ENCODE measurements around the gene C22orf23. TPM values are rescaled to one million over a fixed set of nuclear protein-coding genes. Genes with fewer than 3 reads are reported as not detected.

The C22orf23 gene
- total and polyA plus RNA-seq, 2 donors (not counting 1 experiment from before 2014, with no cell fraction given) = not detected

- Histone ChIP-seq H3K9me3 (ENCODE audit: control extremely low read depth in 1 of 3, control insufficient read depth in 2 of 3, insufficient read depth in 1 of 3, low read length in 2 of 3) (no peaks in the 10 kb centered on the region), H3K9ac (ENCODE audit: low read length) (no peak overlapping the region), H3K4me1 (ENCODE audit: control insufficient read depth in 2 of 2, insufficient read depth in 2 of 2, low read length in 2 of 2) (peaks cover 0 to 3% of the 10 kb centered on the region in 2 donors), H3K4me2 (replicated peaks; ENCODE audit: low read depth, low read length, poor library complexity, severe bottlenecking) (no peak overlapping the region), H3K27ac (ENCODE audit: low read length in 2 of 2) (no peak overlapping the region), H3K36me3 (replicated peaks in 1 of 2; ENCODE audit: control extremely low read depth in 1 of 2, control insufficient read depth in 1 of 2, extremely low read depth in 1 of 2, insufficient read depth in 2 of 2, low read length in 1 of 2) (peaks cover 0 to 47% of the 10 kb centered on the region in 2 experiments), H3K27me3 (replicated peaks in 1 of 4; ENCODE audit: control extremely low read depth in 1 of 4, control insufficient read depth in 3 of 4, insufficient read depth in 4 of 4, low read length in 3 of 4) (no peaks in the 10 kb centered on the region), H3K4me3 (ENCODE audit: control extremely low read depth in 1 of 5, extremely low read depth in 1 of 5, insufficient read depth in 1 of 5, low read depth in 2 of 5, low read length in 4 of 5) (no peak overlapping the region), H2AFZ (ENCODE audit: insufficient read depth, low read depth, low read length, poor library complexity, severe bottlenecking) (no peak overlapping the region), H4K20me1 (ENCODE audit: control insufficient read depth, insufficient read depth, low read length, poor library complexity, severe bottlenecking) (no peaks in the 10 kb centered on the region), H3K79me2 (ENCODE audit: control insufficient read depth, insufficient read depth, low read length) (peaks cover 7% of the 10 kb centered on the region)
- no peak for TF ChIP-seq EZH2 (IDR thresholded peaks at IDR 0.05; ENCODE audit: borderline replicate concordance, insufficient read depth, low read depth, low read length, poor library complexity, severe bottlenecking)
- TF ChIP-seq, protein P1, sequence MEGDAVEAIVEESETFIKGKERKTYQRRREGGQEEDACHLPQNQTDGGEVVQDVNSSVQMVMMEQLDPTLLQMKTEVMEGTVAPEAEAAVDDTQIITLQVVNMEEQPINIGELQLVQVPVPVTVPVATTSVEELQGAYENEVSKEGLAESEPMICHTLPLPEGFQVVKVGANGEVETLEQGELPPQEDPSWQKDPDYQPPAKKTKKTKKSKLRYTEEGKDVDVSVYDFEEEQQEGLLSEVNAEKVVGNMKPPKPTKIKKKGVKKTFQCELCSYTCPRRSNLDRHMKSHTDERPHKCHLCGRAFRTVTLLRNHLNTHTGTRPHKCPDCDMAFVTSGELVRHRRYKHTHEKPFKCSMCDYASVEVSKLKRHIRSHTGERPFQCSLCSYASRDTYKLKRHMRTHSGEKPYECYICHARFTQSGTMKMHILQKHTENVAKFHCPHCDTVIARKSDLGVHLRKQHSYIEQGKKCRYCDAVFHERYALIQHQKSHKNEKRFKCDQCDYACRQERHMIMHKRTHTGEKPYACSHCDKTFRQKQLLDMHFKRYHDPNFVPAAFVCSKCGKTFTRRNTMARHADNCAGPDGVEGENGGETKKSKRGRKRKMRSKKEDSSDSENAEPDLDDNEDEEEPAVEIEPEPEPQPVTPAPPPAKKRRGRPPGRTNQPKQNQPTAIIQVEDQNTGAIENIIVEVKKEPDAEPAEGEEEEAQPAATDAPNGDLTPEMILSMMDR (IDR thresholded peaks at IDR 0.05) = no peak
- Mint-ChIP-seq H3K4me3 (no peak overlapping the region), H3K9me3 (ENCODE audit: insufficient read depth) (no peaks in the 10 kb centered on the region), H3K4me1 (peaks cover 6% of the 10 kb centered on the region), H3K27me3 (no peaks in the 10 kb centered on the region), H3K27ac (no peak overlapping the region)
- POLR2A ChIA-PET = no interaction called here
- ATAC-seq (ENCODE audit: low read depth) = no peak
- intact Hi-C loops (cut with micrococcal nuclease) = no loop called here
- no peak for DNase-seq
- CTCF ChIA-PET = interaction anchor here (1.2 kb wide), 1 partner anchor 39 kb away, joined by 3 read pairs; no protein-coding TSS in a partner anchor
- 98% methylated on average over 7 of the region's 7 CpGs for WGBS (ENCODE audit: insufficient coverage)
Measured at GRCh38 chr22:37926358-37926757, 27.0 kb downstream of the C22orf23 start.

GRCh38 chr22:37925767-37926166, 27.6 kb downstream of the C22orf23 start:
- ATAC-seq (ENCODE audit: low read depth) = no peak
- intact Hi-C loops (cut with micrococcal nuclease) = no loop called here
- Mint-ChIP-seq H3K27ac (no peak overlapping the region), H3K4me3 (no peak overlapping the region), H3K27me3 (no peaks in the 10 kb centered on the region), H3K9me3 (ENCODE audit: insufficient read depth) (no peaks in the 10 kb centered on the region), H3K4me1 (peaks cover 4% of the 10 kb centered on the region)
- Histone ChIP-seq H2AFZ (ENCODE audit: insufficient read depth, low read depth, low read length, poor library complexity, severe bottlenecking) (no peak overlapping the region), H3K27ac (ENCODE audit: low read length in 2 of 2) (no peak overlapping the region), H3K27me3 (replicated peaks in 1 of 4; ENCODE audit: control extremely low read depth in 1 of 4, control insufficient read depth in 3 of 4, insufficient read depth in 4 of 4, low read length in 3 of 4) (no peaks in the 10 kb centered on the region), H3K9ac (ENCODE audit: low read length) (no peak overlapping the region), H3K79me2 (ENCODE audit: control insufficient read depth, insufficient read depth, low read length) (peaks cover 7% of the 10 kb centered on the region), H3K36me3 (replicated peaks in 1 of 2; ENCODE audit: control extremely low read depth in 1 of 2, control insufficient read depth in 1 of 2, extremely low read depth in 1 of 2, insufficient read depth in 2 of 2, low read length in 1 of 2) (peaks cover 0 to 50% of the 10 kb centered on the region in 2 experiments), H3K9me3 (ENCODE audit: control extremely low read depth in 1 of 3, control insufficient read depth in 2 of 3, insufficient read depth in 1 of 3, low read length in 2 of 3) (no peaks in the 10 kb centered on the region), H3K4me3 (ENCODE audit: control extremely low read depth in 1 of 5, extremely low read depth in 1 of 5, insufficient read depth in 1 of 5, low read depth in 2 of 5, low read length in 4 of 5) (no peak overlapping the region), H4K20me1 (ENCODE audit: control insufficient read depth, insufficient read depth, low read length, poor library complexity, severe bottlenecking) (no peaks in the 10 kb centered on the region), H3K4me1 (ENCODE audit: control insufficient read depth in 2 of 2, insufficient read depth in 2 of 2, low read length in 2 of 2) (peaks cover 0 to 3% of the 10 kb centered on the region in 2 donors), H3K4me2 (replicated peaks; ENCODE audit: low read depth, low read length, poor library complexity, severe bottlenecking) (no peak overlapping the region)
- ChIA-PET CTCF (interaction anchor here (1.2 kb wide), 1 partner anchor 40 kb away, joined by 3 read pairs; no protein-coding TSS in a partner anchor), POLR2A (no interaction called here)
- 100% methylated on average over 3 of the region's 15 CpGs for WGBS (ENCODE audit: insufficient coverage)
- TF ChIP-seq EZH2 (IDR thresholded peaks at IDR 0.05; ENCODE audit: borderline replicate concordance, insufficient read depth, low read depth, low read length, poor library complexity, severe bottlenecking) = no peak
- TF ChIP-seq, protein P1 (IDR thresholded peaks at IDR 0.05) = no peak
- DNase-seq = no peak

Measured in B cell (primary cell).